Common myeloid progenitor, CD34-positive (primary cell): ENCODE data around the gene PHF12.

Source experiments
- CTCF ChIA-PET: fragments of 350-600 bp; sonication (Branson Sonifier 250); formaldehyde crosslinking; loops from one replicate; lab custom pipeline; 2021; ENCODE audit warnings: antibody characterized with exemption; lab: Charles Lee
- POLR2A ChIA-PET: fragments of 350-600 bp; sonication (Branson Sonifier 250); formaldehyde crosslinking; loops from one replicate; lab custom pipeline; 2021; ENCODE audit warnings: antibody characterized with exemption; lab: Charles Lee
- DNase-seq, 3 donors: peaks; one replicate each; pipeline versions ENCODE4 v3.0.0 to v3.0.0-alpha.2; 2013
- H3K27ac ChIP-seq, 2 experiments: 1 replicate in 1 of 2; 2 replicates in 1 of 2; pipeline ENCODE4 v1.7.0; 2013; ENCODE audit warnings: inconsistent platforms in 2 of 2, low read length in 2 of 2, mild to moderate bottlenecking in 2 of 2, low read depth in 1 of 2, moderate library complexity in 1 of 2; ENCODE audit not compliant: severe bottlenecking in 2 of 2, insufficient read depth in 1 of 2, poor library complexity in 1 of 2
- H3K27me3 ChIP-seq, 5 experiments: replicated peaks in 2 of 5; 1 replicate in 3 of 5; 2 replicates in 2 of 5; pipeline versions ENCODE4 v1.6.1 to v1.7.0; 2013; ENCODE audit warnings: low read length in 4 of 5, mild to moderate bottlenecking in 2 of 5, moderate library complexity in 2 of 5, inconsistent platforms in 1 of 5; ENCODE audit not compliant: insufficient read depth in 5 of 5, control insufficient read depth in 4 of 5
- H3K36me3 ChIP-seq, 4 experiments: 1 replicate in 2 of 4; 2 replicates in 2 of 4; pipeline versions ENCODE4 v1.6.1 to v1.7.0; 2013; ENCODE audit warnings: low read length in 3 of 4, control low read depth in 1 of 4, mild to moderate bottlenecking in 1 of 4; ENCODE audit not compliant: control insufficient read depth in 4 of 4, insufficient read depth in 4 of 4
- H3K4me1 ChIP-seq, 4 experiments: 1 replicate in 3 of 4; 2 replicates in 1 of 4; pipeline versions ENCODE4 v1.6.1 to v1.7.1; 2013; ENCODE audit warnings: low read length in 3 of 4, mild to moderate bottlenecking in 3 of 4, control low read depth in 1 of 4, inconsistent platforms in 1 of 4, moderate library complexity in 1 of 4; ENCODE audit not compliant: control insufficient read depth in 4 of 4, insufficient read depth in 4 of 4; ENCODE audit errors: control extremely low read depth in 1 of 4
- H3K4me3 ChIP-seq, 7 experiments: 1 replicate in 4 of 7; 2 replicates in 3 of 7; pipeline versions ENCODE4 v1.5.1 to v1.7.0; 2013; ENCODE audit warnings: mild to moderate bottlenecking in 7 of 7, low read length in 6 of 7, moderate library complexity in 6 of 7, inconsistent platforms in 2 of 7, low read depth in 2 of 7, control low read depth in 1 of 7; ENCODE audit not compliant: insufficient read depth in 4 of 7, control insufficient read depth in 1 of 7; ENCODE audit errors: extremely low read depth in 1 of 7
- H3K9me3 ChIP-seq, 5 experiments: 1 replicate in 4 of 5; 2 replicates in 1 of 5; pipeline versions ENCODE4 v1.6.1 to v1.7.1; 2013; ENCODE audit warnings: low read length in 4 of 5, mild to moderate bottlenecking in 2 of 5, inconsistent platforms in 1 of 5, low read depth in 1 of 5, moderate library complexity in 1 of 5; ENCODE audit not compliant: control insufficient read depth in 4 of 5, insufficient read depth in 2 of 5; ENCODE audit errors: control extremely low read depth in 1 of 5
- WGBS: methylation state at CpG from one replicate; pipeline ENCODE4 v1.1.5; 2013; ENCODE audit not compliant: insufficient coverage; 5-methylcytosine and 5-hydroxymethylcytosine counted together

The PHF12 gene

GRCh38 chr17:28944862-28945741 lies 6.2 kb downstream of the PHF12 start:
- H3K4me3 ChIP-seq = no peak overlapping the region
- WGBS = 93% methylated on average over 8 of the region's 8 CpGs
- POLR2A ChIA-PET = interaction anchor here (0.7 to 2.4 kb wide), 2 partner anchors 8 to 19 kb away, joined by 3 to 11 read pairs; no protein-coding TSS in a partner anchor
- CTCF ChIA-PET = interaction anchor here (1.1 to 13.6 kb wide), 7 partner anchors 8 to 181 kb away, joined by 3 to 128 read pairs (median 8); partner anchors contain the start of gene DHRS13
- peaks cover 23 to 54% (median 40%) of the 10 kb centered on the region in 4 experiments for H3K4me1 ChIP-seq
- no peak for DNase-seq
- H3K9me3 ChIP-seq = no peaks in the 10 kb centered on the region
- peaks cover 3 to 38% (median 8%) of the 10 kb centered on the region in 4 experiments for H3K36me3 ChIP-seq
- H3K27ac ChIP-seq = peak overlapping the region in 1 of 2 experiments; percentile 70
- no peaks in the 10 kb centered on the region for H3K27me3 ChIP-seq

DNA sequence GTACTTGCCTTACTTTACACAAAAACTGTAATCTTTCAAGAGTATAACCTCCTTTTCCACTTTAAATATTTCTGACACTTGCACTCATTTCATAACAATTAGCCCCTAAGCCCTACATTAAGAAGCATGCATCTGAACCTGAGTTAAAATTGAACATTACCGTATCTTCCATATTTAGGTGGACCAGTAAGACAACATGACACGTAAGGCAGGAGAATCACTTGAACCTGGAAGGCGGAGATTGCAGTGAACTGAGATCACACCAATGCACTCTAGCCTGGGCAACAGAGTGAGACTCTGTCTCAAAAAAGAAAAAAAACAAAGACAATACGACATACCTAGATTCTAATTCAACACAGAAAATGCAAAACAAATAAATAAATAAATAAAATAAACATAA lies 7.0 kb downstream of the PHF12 start:
- DNase-seq = no peak
- Histone ChIP-seq H3K27me3 (no peaks in the 10 kb centered on the region), H3K9me3 (no peaks in the 10 kb centered on the region), H3K36me3 (peaks cover 3 to 41% (median 8%) of the 10 kb centered on the region in 4 experiments), H3K4me3 (no peak overlapping the region), H3K4me1 (peaks cover 27 to 58% (median 41%) of the 10 kb centered on the region in 4 experiments), H3K27ac (no peak overlapping the region)
- CTCF ChIA-PET = interaction anchor here (1.8 to 13.6 kb wide), 4 partner anchors 9 to 28 kb away, joined by 5 to 128 read pairs (median 17); no protein-coding TSS in a partner anchor
- POLR2A ChIA-PET = interaction anchor here (2.4 kb wide), 1 partner anchor 18 kb away, joined by 11 read pairs; no protein-coding TSS in a partner anchor
- 100% methylated on average over 3 of the region's 4 CpGs for WGBS

DNA sequence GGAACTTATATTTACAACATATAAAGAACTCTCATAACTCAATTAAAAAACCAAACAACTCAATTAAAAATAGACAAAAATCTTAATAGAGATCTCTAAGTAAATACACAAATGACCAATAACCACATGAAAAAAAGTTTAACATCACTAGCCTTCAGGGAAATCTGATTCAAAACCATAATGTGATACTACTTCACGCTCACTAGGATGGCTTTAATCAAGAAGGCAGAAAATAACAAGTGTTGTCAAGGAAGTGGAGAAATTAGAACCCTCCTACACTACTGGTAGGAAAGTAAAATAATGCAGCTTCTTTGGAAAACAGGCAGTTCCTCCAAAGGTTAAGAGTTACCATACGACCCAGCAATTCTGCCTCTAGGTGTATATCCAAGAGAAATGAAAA lies 8.4 kb downstream of the PHF12 start:
- H3K4me1 ChIP-seq = peaks cover 27 to 60% (median 36%) of the 10 kb centered on the region in 4 experiments
- no peaks in the 10 kb centered on the region for H3K9me3 ChIP-seq
- ChIA-PET CTCF (interaction anchor here (1.5 to 13.6 kb wide), 3 partner anchors 8 to 40 kb away, joined by 3 to 128 read pairs (median 24); partner anchors contain the start of gene DHRS13), POLR2A (no interaction called here)
- H3K4me3 ChIP-seq = no peak overlapping the region
- H3K36me3 ChIP-seq = peaks cover 3 to 51% (median 8%) of the 10 kb centered on the region in 4 experiments
- H3K27me3 ChIP-seq = no peaks in the 10 kb centered on the region
- peak overlapping the region in 1 of 2 experiments; percentile 9 for H3K27ac ChIP-seq
- DNase-seq = no peak
- whole genome bisulfite sequencing = 100% methylated on average over 1 of the region's 2 CpGs

DNA sequence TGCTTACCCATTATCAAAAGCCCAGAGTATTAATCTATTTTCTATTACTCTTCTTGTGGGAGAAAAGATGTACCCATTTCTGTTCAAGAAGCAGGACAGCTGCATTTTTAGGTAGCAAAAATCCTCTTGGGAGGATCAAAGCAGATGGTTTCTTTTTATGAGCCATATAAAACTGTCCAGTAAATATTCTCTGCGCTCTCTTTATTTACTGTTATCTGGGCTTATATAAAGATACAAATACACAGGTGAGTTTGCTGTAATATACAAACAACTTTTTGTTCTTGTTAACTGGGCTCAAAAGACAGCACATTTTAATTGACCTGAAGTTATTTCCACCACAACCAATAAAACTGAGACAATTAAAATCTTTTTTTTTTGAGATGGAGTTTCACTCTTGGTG lies 10.1 kb downstream of the PHF12 start:
- POLR2A ChIA-PET = no interaction called here
- Histone ChIP-seq H3K4me1 (peaks cover 28 to 57% (median 34%) of the 10 kb centered on the region in 4 experiments), H3K4me3 (no peak overlapping the region), H3K36me3 (peaks cover 3 to 61% (median 8%) of the 10 kb centered on the region in 4 experiments), H3K9me3 (no peaks in the 10 kb centered on the region), H3K27me3 (no peaks in the 10 kb centered on the region), H3K27ac (no peak overlapping the region)
- CTCF ChIA-PET = interaction anchor here (1.4 to 13.6 kb wide), 4 partner anchors 6 to 15 kb away, joined by 5 to 128 read pairs (median 78); partner anchors contain the start of gene PHF12
- DNase-seq = no peak
- WGBS = no CpG with 5 or more reads among the region's 1 CpG

GRCh38 chr17:28940675-28941074 lies 10.6 kb downstream of the PHF12 start:
- H3K36me3 ChIP-seq = peaks cover 3 to 64% (median 8%) of the 10 kb centered on the region in 4 experiments

DNA sequence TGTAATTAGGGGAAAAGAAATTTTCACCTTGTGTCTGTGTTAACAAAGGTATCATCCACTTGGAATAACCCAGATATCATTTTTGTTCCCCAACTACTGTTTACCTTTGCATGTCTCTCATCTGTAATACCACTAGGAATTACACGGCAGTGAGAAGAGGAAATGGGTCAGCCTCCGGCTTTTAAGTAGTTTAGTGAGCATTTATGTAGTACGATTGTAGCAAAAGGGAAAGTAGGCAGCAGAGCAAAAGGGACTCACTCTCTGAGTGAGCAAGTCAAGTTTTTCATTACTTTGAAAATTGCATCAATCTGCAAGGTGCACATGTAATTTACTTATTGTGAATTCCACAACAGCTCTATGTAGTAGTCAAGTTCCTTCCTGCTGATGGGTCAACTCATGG lies 11.2 kb downstream of the PHF12 start:
- H3K4me3 ChIP-seq = no peak overlapping the region
- DNase-seq = no peak
- ChIA-PET CTCF (interaction anchor here (1.0 to 12.3 kb wide), 6 partner anchors 7 to 33 kb away, joined by 4 to 128 read pairs (median 5); partner anchors contain the start of gene PHF12), POLR2A (interaction anchor here (0.6 kb wide), 1 partner anchor 9 kb away, joined by 5 read pairs; no protein-coding TSS in a partner anchor)
- H3K27ac ChIP-seq = no peak overlapping the region
- H3K36me3 ChIP-seq = peaks cover 3 to 59% (median 8%) of the 10 kb centered on the region in 4 experiments
- no peaks in the 10 kb centered on the region for H3K27me3 ChIP-seq
- H3K4me1 ChIP-seq = peaks cover 26 to 54% (median 32%) of the 10 kb centered on the region in 4 experiments
- no peaks in the 10 kb centered on the region for H3K9me3 ChIP-seq
- 48% methylated on average over 2 of the region's 3 CpGs for WGBS

More at GRCh38 chr17:28940675-28941074, 10.6 kb downstream of the PHF12 start:
- Histone ChIP-seq H3K27ac (no peak overlapping the region), H3K4me1 (peaks cover 26 to 57% (median 33%) of the 10 kb centered on the region in 4 experiments), H3K4me3 (no peak overlapping the region), H3K27me3 (no peaks in the 10 kb centered on the region), H3K9me3 (no peaks in the 10 kb centered on the region)
- ChIA-PET CTCF (interaction anchor here (4.4 to 13.6 kb wide), 3 partner anchors 6 to 14 kb away, joined by 27 to 128 read pairs (median 128); partner anchors contain the start of gene PHF12), POLR2A (interaction anchor here (0.6 kb wide), 1 partner anchor 8 kb away, joined by 5 read pairs; no protein-coding TSS in a partner anchor)
- 88% methylated on average over 3 of the region's 3 CpGs for WGBS
- no peak for DNase-seq
